GM21526 (cell line): ENCODE results near the gene KLHL33.

ENCODE experiments used
- ATAC-seq: cut with Tn5 transposase; IDR thresholded peaks from one replicate; pipeline ENCODE4 v1.9.1; 2021; ENCODE audit warnings: moderate library complexity; ENCODE audit not compliant: unreplicated experiment, low FRiP score

The KLHL33 gene

DNA sequence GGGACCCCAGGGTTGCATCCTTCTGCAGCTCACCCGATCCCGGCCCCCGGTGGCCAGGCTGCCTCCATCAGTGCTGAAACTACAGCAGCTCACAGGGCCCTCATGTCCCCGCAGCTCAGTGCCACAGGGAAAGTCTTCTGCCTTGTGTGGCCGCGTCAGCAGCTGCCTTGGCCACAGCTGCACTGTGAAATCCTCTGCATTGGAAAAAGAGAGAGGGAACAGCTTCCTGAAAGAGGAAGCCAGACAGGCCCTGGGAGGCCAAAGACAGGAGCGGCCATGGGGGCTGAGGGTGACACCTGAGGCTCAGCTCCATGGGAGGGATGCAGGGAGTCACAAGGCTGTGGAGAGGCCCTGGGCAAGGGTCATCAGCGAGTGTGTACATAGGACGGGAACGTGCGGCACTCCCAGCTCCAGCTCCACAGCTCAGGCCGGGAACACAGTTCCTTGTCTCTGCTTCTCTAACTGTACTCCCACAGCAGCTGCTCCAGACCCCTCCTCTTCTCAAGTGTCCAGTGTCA lies 59.8 kb downstream of the KLHL33 start:
- no peak for ATAC-seq
